OCI-LY7 (cell line): ENCODE data around the gene DRAM1.

ENCODE experiments used
- EZH2phosphoT487 ChIP-seq: fragments of 200-600 bp; sonication (generic); IDR thresholded peaks from 2 replicates; pipeline ENCODE4 v1.6.1; 2018; ENCODE audit warnings: low read depth, borderline replicate concordance, mild to moderate bottlenecking, mixed run types, antibody characterized with exemption, low read length, moderate library complexity, mixed read lengths
- TF ChIP-seq, protein P1 (sequence below): fragments of 200-600 bp; sonication (generic); conservative IDR thresholded peaks from 2 replicates; pipeline ENCODE4 v1.5.1; 2014; ENCODE audit warnings: mild to moderate bottlenecking, antibody characterized with exemption, low read length, moderate library complexity, mixed read lengths

- TF ChIP-seq, protein P1, sequence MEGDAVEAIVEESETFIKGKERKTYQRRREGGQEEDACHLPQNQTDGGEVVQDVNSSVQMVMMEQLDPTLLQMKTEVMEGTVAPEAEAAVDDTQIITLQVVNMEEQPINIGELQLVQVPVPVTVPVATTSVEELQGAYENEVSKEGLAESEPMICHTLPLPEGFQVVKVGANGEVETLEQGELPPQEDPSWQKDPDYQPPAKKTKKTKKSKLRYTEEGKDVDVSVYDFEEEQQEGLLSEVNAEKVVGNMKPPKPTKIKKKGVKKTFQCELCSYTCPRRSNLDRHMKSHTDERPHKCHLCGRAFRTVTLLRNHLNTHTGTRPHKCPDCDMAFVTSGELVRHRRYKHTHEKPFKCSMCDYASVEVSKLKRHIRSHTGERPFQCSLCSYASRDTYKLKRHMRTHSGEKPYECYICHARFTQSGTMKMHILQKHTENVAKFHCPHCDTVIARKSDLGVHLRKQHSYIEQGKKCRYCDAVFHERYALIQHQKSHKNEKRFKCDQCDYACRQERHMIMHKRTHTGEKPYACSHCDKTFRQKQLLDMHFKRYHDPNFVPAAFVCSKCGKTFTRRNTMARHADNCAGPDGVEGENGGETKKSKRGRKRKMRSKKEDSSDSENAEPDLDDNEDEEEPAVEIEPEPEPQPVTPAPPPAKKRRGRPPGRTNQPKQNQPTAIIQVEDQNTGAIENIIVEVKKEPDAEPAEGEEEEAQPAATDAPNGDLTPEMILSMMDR = no peak
- no peak for TF ChIP-seq EZH2phosphoT487
Measured at GRCh38 chr12:101902641-101903040, 25.3 kb downstream of the DRAM1 start.
